HEK293 (cell line): ENCODE data around the gene TSTD2.
A peak's percentile ranks its signal among the peaks of the same experiment; 100 is the strongest.

Source experiments
- CTCF ChIA-PET: fragments of 350-600 bp; formaldehyde crosslinking; extraction: SDS; loops from one replicate; lab custom pipeline; 2021; ENCODE audit warnings: antibody characterized with exemption; lab: Yijun Ruan, JAX
- POLR2A ChIA-PET: fragments of 300-600 bp; formaldehyde crosslinking; extraction: SDS; loops from one replicate; lab custom pipeline; 2020; ENCODE audit warnings: antibody characterized with exemption, inconsistent platforms; lab: Yijun Ruan, JAX
- H3K27ac ChIP-seq: fragments of 200-500 bp; sonication (Bioruptor generic); 2 replicates; pipeline ENCODE4 v1.5.1; 2014; ENCODE audit warnings: low read depth, low read length, control low read depth, inconsistent platforms; ENCODE audit errors: extremely low read depth
- H3K36me3 ChIP-seq, 2 experiments: fragments of 200-500 bp in 1 of 2; sonication (Bioruptor generic) in 1 of 2; 1 replicate in 1 of 2; 2 replicates in 1 of 2; pipeline ENCODE4 v1.5.1; 2014 to 2017; ENCODE audit warnings: inconsistent platforms in 2 of 2, low read length in 2 of 2; ENCODE audit not compliant: control insufficient read depth in 2 of 2, insufficient read depth in 1 of 2
- H3K4me1 ChIP-seq: fragments of 200-500 bp; sonication (Bioruptor generic); 2 replicates; pipeline ENCODE4 v1.5.1; 2014; ENCODE audit warnings: mild to moderate bottlenecking, low read length, inconsistent platforms; ENCODE audit not compliant: control insufficient read depth, insufficient read depth
- H3K4me3 ChIP-seq: 2 replicates; pipeline ENCODE4 v1.5.1; 2011; ENCODE audit warnings: low read depth, mild to moderate bottlenecking, control low read depth, low read length, moderate library complexity
- H3K9me3 ChIP-seq: fragments of 200-500 bp; sonication (Bioruptor generic); 2 replicates; pipeline ENCODE4 v1.5.1; 2014; ENCODE audit warnings: low read depth, low read length, inconsistent platforms; ENCODE audit not compliant: control insufficient read depth, insufficient read depth
- BCL11A ChIP-seq: fragments of 450-650 bp; formaldehyde crosslinking; IDR thresholded peaks from 2 replicates; pipeline ENCODE4 v1.5.1; 2016; ENCODE audit warnings: low read depth, missing biosample characterization, missing genetic modification characterization
- GLIS2 ChIP-seq: fragments of 450-650 bp; formaldehyde crosslinking; IDR thresholded peaks from 2 replicates; pipeline ENCODE4 v1.5.1; 2016; ENCODE audit warnings: missing biosample characterization, missing genetic modification characterization
- SETDB1 ChIP-seq: IDR thresholded peaks from one replicate; pipeline ENCODE4 v1.6.1; 2017; ENCODE audit warnings: mild to moderate bottlenecking, low read length, moderate library complexity, mixed read lengths; ENCODE audit not compliant: insufficient read length
- ZBTB48 ChIP-seq: fragments of 450-650 bp; formaldehyde crosslinking; IDR thresholded peaks from 2 replicates; pipeline ENCODE4 v1.5.1; 2016; ENCODE audit warnings: missing biosample characterization, missing genetic modification characterization
- ZIC2 ChIP-seq: fragments of 450-650 bp; formaldehyde crosslinking; IDR thresholded peaks from 2 replicates; pipeline ENCODE4 v1.5.1; 2016; ENCODE audit warnings: missing biosample characterization, missing genetic modification characterization
- ZNF335 ChIP-seq: fragments of 450-650 bp; formaldehyde crosslinking; conservative IDR thresholded peaks from 2 replicates; pipeline ENCODE4 v1.5.1; 2016; ENCODE audit warnings: missing biosample characterization, missing genetic modification characterization
- ZNF391 ChIP-seq: fragments of 450-650 bp; formaldehyde crosslinking; IDR thresholded peaks from 2 replicates; pipeline ENCODE4 v1.5.1; 2016; ENCODE audit warnings: low read depth, missing biosample characterization, missing genetic modification characterization, borderline replicate concordance
- ZNF530 ChIP-seq: fragments of 450-650 bp; formaldehyde crosslinking; IDR thresholded peaks from 2 replicates; pipeline ENCODE4 v1.5.1; 2016; ENCODE audit warnings: low read depth, missing biosample characterization, missing genetic modification characterization
- ZNF549 ChIP-seq: fragments of 450-650 bp; IDR thresholded peaks from 2 replicates; pipeline ENCODE4 v1.5.1; 2018; ENCODE audit warnings: missing biosample characterization, missing genetic modification characterization, mild to moderate bottlenecking, inconsistent platforms, moderate library complexity
- ZNF792 ChIP-seq: fragments of 450-650 bp; formaldehyde crosslinking; IDR thresholded peaks from 2 replicates; pipeline ENCODE4 v1.5.1; 2016; ENCODE audit warnings: missing biosample characterization, missing genetic modification characterization
- ZNF837 ChIP-seq: fragments of 450-650 bp; formaldehyde crosslinking; IDR thresholded peaks from 2 replicates; pipeline ENCODE4 v1.5.1; 2016; ENCODE audit warnings: missing biosample characterization, missing genetic modification characterization
- ZNF843 ChIP-seq: fragments of 450-650 bp; formaldehyde crosslinking; IDR thresholded peaks from 2 replicates; pipeline ENCODE4 v1.5.1; 2016; ENCODE audit warnings: missing biosample characterization, missing genetic modification characterization
- ZSCAN30 ChIP-seq: fragments of 450-650 bp; IDR thresholded peaks from 2 replicates; pipeline ENCODE4 v1.5.1; 2018; ENCODE audit warnings: missing biosample characterization, mild to moderate bottlenecking, missing genetic modification characterization, moderate library complexity
- TF ChIP-seq, protein P1 (sequence below): fragments of 450-650 bp; formaldehyde crosslinking; IDR thresholded peaks from 2 replicates; pipeline ENCODE4 v1.5.1; 2016; ENCODE audit warnings: missing biosample characterization, missing genetic modification characterization
- TF ChIP-seq, protein P2 (sequence below): fragments of 450-650 bp; formaldehyde crosslinking; IDR thresholded peaks from 2 replicates; pipeline ENCODE4 v1.5.1; 2016; ENCODE audit warnings: missing biosample characterization, missing genetic modification characterization

The TSTD2 gene

DNA sequence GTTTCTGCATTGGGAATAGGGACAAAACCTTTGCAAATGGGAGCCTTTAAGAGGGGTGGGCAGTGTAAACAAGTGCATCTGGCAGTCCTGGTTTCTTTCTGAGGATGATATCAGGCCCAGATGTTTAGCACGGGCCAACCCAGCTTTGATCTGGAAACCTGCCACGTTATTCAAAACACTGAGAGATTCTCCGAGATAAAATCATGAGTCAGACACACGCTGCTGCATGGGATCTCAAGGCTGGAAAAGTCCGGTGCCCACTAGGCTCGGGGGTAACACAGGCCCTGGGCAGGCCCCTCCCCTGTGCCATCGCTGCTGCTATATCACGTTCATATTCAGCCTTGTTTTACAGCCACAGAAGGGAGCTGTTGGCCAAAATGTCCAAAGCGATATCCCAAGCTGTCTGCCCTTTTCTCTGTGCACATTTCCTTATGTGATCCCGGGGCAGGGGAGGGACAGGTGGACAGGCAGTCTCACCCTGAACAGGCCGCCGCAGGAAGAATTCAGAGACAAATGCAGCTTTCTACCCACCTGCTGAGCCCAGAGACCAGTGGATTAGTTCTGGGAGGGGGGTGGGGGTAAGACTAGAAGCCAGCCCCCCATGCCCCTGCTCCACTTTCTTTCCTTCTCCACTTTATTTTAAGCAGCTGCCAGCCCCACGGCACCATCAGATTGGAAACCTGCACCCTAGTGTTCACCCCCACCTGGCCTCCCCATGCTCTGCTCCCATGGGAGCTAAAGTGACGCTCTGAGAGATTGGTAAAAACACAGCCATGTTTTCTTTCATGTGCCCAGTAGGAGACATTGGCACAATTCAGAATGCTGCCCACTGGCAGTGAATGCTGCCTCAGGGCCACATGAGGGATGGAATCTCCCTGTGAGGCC lies 68.6 kb downstream of the TSTD2 start:
- CTCF ChIA-PET: interaction anchor here (0.6 to 1.2 kb wide), 3 partner anchors 34 to 59 kb away, joined by 3 to 5 read pairs (median 4); no protein-coding TSS in a partner anchor
- no peak overlapping the region for H3K4me3 ChIP-seq
- POLR2A ChIA-PET: no interaction called here
- H3K4me1 ChIP-seq: 0 out of 2 replicates have a peak, but pooled peaks cover 2% of the 10 kb centered on the region
- peaks cover 0 to 67% of the 10 kb centered on the region in 2 experiments; a peak in 1 of 3 replicates for H3K36me3 ChIP-seq
- H3K27ac ChIP-seq: no peak overlapping the region
- TF ChIP-seq ZNF792 (tag by site-specific recombination): no peak
- TF ChIP-seq, protein P1, sequence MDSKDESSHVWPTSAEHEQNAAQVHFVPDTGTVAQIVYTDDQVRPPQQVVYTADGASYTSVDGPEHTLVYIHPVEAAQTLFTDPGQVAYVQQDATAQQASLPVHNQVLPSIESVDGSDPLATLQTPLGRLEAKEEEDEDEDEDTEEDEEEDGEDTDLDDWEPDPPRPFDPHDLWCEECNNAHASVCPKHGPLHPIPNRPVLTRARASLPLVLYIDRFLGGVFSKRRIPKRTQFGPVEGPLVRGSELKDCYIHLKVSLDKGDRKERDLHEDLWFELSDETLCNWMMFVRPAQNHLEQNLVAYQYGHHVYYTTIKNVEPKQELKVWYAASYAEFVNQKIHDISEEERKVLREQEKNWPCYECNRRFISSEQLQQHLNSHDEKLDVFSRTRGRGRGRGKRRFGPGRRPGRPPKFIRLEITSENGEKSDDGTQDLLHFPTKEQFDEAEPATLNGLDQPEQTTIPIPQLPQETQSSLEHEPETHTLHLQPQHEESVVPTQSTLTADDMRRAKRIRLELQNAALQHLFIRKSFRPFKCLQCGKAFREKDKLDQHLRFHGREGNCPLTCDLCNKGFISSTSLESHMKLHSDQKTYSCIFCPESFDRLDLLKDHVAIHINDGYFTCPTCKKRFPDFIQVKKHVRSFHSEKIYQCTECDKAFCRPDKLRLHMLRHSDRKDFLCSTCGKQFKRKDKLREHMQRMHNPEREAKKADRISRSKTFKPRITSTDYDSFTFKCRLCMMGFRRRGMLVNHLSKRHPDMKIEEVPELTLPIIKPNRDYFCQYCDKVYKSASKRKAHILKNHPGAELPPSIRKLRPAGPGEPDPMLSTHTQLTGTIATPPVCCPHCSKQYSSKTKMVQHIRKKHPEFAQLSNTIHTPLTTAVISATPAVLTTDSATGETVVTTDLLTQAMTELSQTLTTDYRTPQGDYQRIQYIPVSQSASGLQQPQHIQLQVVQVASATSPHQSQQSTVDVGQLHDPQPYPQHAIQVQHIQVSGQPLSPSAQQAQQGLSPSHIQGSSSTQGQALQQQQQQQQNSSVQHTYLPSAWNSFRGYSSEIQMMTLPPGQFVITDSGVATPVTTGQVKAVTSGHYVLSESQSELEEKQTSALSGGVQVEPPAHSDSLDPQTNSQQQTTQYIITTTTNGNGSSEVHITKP (tag by site-specific recombination): peak; percentile 59
- no peaks in the 10 kb centered on the region for H3K9me3 ChIP-seq

DNA sequence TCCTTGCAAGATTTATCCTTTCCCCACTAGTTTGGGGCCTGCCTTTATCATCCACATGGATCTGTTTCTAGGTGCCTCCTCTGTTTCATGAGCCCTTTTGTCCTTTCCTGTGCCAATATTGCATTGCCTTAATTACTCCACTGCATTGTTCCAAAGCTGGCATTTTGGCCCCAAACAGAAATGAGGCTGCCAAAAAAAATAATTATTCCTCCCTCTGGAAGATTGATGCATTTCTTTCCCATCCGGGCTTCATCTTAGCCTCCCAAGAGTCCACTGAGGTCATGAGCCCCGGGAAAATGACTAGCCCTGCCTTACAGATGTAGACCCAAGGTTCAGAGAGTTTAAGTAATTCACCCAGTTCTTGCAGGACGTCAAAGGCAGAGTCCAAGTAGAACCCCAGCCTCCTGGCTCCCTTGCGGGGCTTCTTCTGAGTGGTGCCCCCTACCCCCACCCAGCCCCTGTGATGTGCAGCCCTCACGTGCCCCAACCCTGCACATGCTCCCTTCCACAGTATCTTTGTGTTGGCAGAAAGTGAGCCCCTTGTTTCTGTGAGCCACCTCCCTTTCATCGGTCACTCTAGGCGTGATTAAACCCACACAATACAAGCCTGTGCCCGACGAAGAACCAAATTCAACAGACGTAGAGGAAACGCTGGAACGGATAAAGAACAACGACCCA lies 69.6 kb downstream of the TSTD2 start:
- no peak overlapping the region for H3K27ac ChIP-seq
- CTCF ChIA-PET: interaction anchor here (0.7 to 1.2 kb wide), 3 partner anchors 34 to 704 kb away, joined by 3 to 4 read pairs (median 3); no protein-coding TSS in a partner anchor
- POLR2A ChIA-PET: no interaction called here

DNA sequence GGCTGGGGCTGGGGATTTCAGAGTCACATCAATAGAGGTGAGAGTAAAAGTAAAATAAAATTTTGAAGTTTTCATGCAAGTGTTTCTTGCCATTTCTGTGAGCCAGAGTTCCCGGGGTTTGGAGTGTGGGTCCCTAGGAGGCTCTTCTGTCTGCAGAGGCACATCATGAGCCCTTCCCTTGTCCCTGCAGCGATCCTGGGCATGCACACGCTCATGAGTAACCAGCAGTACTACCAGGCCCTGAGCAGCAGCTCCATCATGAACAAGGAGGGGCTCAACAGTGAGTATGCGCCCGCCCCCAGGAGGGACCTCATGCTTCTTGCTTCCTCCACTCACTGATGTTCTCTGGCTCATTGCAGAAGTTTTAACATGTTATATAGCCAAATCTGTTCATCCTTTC lies 70.6 kb downstream of the TSTD2 start:
- CTCF ChIA-PET: interaction anchor here (0.6 to 1.2 kb wide), 4 partner anchors 36 to 703 kb away, joined by 3 read pairs; no protein-coding TSS in a partner anchor
- POLR2A ChIA-PET: no interaction called here

More for the DNA sequence above, 69.6 kb downstream of the TSTD2 start:
- TF ChIP-seq ZIC2 (tag by site-specific recombination) (no peak), ZBTB48 (no peak), ZNF335 (0 out of 2 replicates have a peak, but pooled peaks have one; percentile 13), ZNF530 (tag by site-specific recombination) (no peak)
- Histone ChIP-seq H3K4me3 (no peak overlapping the region), H3K36me3 (peaks cover 0 to 57% of the 10 kb centered on the region in 2 experiments; a peak in 1 of 3 replicates), H3K4me1 (0 out of 2 replicates have a peak, but pooled peaks cover 2% of the 10 kb centered on the region), H3K9me3 (no peaks in the 10 kb centered on the region)

More for the DNA sequence above, 70.6 kb downstream of the TSTD2 start:
- peaks cover 0 to 47% of the 10 kb centered on the region in 2 experiments; a peak in 1 of 3 replicates for H3K36me3 ChIP-seq
- no peak overlapping the region for H3K4me3 ChIP-seq
- TF ChIP-seq ZNF843 (tag by site-specific recombination) (no peak), BCL11A (tag by site-specific recombination) (no peak), ZNF837 (tag by site-specific recombination) (no peak), ZNF391 (tag by site-specific recombination) (no peak), ZNF335 (no peak), SETDB1 (no peak), ZSCAN30 (tag by site-specific recombination) (no peak), ZNF549 (tag by site-specific recombination) (no peak), GLIS2 (no peak)
- TF ChIP-seq, protein P2, sequence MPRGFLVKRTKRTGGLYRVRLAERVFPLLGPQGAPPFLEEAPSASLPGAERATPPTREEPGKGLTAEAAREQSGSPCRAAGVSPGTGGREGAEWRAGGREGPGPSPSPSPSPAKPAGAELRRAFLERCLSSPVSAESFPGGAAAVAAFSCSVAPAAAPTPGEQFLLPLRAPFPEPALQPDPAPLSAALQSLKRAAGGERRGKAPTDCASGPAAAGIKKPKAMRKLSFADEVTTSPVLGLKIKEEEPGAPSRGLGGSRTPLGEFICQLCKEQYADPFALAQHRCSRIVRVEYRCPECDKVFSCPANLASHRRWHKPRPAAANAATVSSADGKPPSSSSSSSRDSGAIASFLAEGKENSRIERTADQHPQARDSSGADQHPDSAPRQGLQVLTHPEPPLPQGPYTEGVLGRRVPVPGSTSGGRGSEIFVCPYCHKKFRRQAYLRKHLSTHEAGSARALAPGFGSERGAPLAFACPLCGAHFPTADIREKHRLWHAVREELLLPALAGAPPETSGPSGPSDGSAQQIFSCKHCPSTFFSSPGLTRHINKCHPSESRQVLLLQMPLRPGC (tag by site-specific recombination): no peak
- TF ChIP-seq, all 188 proteins: peak for 0
- Histone ChIP-seq H3K9me3 (no peaks in the 10 kb centered on the region), H3K27ac (no peak overlapping the region), H3K4me1 (0 out of 2 replicates have a peak, but pooled peaks cover 2% of the 10 kb centered on the region)
